LNCaP clone FGC (cell line): ENCODE results near the gene ANKRD13B.

Experiments
- DNase-seq: peaks from one replicate; pipeline ENCODE4 v3.0.0-alpha.2; 2011; ENCODE audit warnings: low read depth
- H3K4me3 ChIP-seq: 2 replicates; pipeline ENCODE4 v1.5.1; 2011; ENCODE audit warnings: mild to moderate bottlenecking, low read depth, low read length, control low read depth
- CTCF ChIP-seq: IDR thresholded peaks from 2 replicates; pipeline ENCODE4 v1.5.1; 2012; ENCODE audit warnings: mild to moderate bottlenecking; ENCODE audit not compliant: control insufficient read depth, insufficient read depth; ENCODE audit errors: extremely low read depth

ANKRD13B gene

GRCh38 chr17:29573871-29574731 is 18.8 kb upstream of the ANKRD13B start:
- no peak overlapping the region for H3K4me3 ChIP-seq
- TF ChIP-seq CTCF = no peak
- no peak for DNase-seq

- no peak overlapping the region for H3K4me3 ChIP-seq
- TF ChIP-seq CTCF = no peak
- DNase-seq = no peak
Measured at GRCh38 chr17:29574732-29575510, 18.0 kb upstream of the ANKRD13B start.

GRCh38 chr17:29575511-29576213 is 17.3 kb upstream of the ANKRD13B start:
- TF ChIP-seq CTCF = no peak
- no peak for DNase-seq
- no peak overlapping the region for H3K4me3 ChIP-seq

DNA sequence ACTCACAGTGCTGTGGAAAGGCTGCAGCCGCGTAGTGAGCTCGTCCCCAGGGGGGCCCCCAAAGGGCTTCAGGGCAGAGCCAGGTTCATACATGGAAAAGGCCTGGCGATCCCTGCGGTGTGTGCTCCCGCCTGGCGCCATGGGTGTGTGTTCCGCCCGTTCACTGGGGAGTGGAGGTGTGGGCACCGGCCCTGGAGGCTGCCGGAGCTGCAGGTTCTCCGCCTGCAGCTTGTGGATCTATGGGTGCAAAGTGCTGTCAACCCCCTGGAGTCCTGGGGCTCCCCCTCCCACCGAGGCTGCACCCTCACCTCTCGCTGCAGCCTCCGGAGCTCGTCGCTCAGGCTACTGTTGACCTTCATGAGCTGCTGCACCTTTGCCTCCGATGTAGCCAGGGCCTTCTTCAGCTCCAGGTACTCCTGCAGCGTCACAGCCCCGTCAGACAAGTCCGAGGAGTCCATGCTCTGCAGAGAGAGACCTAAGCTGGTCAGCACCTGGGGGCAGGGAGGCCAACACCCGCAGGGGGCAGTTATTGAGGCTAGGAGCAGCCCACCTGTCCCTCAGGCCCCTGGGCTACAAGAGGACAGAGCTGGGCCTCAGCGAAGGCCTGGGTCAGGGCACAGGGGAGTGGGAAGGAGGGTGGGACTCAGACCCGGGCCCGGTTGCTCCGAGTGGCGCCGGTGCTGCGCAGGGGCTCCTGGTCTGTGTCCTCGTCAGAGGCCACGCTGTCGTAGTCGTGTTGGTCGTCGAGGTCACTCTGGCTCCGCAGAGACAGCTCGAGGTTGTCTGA is 16.5 kb upstream of the ANKRD13B start:
- no peak overlapping the region for H3K4me3 ChIP-seq
- no peak for TF ChIP-seq CTCF
- DNase-seq = no peak

DNA sequence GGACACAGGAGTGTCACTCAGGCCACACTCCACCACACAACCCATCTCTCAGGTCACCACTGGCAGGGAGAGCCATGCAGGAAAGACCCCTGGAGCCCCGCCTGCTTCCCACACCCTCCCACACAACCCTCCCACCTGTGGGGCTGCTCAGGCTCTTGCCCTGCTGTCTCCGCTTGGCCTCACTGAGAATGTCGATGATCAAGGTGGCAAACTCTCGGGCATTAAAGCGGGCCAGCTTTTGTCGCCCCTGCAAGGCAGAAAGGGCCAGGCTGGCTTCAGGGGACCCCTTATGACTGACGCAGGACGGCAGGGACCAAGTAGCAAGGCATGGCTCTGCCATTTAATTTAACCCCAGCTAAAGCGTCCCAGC is 15.9 kb upstream of the ANKRD13B start:
- DNase-seq = no peak
- no peak overlapping the region for H3K4me3 ChIP-seq
- no peak for TF ChIP-seq CTCF

DNA sequence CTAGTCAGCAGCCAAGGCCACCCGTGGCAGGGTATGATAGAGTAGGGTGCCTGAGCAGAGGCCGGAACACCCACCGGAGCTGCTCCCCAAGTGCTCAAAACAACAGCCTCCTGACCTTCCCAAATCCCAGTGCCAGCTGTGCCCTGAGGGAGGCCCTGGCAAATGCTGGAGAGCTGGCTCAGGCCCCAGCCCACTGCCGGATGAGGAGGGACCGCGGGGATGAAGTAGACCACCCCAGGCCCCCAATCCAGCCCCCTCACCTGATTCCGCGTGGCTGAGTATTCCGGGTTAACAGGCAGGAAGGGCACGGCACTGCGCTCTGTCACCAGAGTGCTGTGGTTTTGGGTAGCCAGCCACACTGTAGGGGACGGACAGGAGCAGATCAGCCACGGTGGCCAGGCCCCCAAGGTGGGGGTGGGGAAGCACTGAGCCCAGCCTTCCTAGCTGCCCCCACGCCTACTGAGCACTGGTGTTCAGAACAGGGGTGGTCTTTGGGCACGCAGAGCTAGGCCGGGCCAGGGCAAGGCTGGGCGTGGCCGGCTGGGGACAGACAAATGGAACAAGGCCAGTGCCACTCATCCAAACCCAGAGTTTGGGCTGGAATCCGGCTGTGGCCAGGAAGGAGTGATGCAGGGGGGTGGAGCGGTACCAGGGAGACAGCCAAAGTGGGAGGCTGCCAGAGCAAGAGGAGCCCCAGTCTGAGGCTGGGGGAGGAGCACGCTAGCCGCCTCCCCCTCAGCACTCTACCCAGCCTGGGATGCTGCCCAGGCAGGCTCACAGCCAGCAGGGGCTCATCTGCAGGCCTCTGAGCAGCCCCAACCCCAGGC is 15.3 kb upstream of the ANKRD13B start:
- no peak for TF ChIP-seq CTCF
- H3K4me3 ChIP-seq = no peak overlapping the region
- DNase-seq = no peak
